K562 treated with DMSO at 1 percent for 48 hours (cell line): ENCODE measurements around the gene SHTN1. TPM values are rescaled to one million over a fixed set of nuclear protein-coding genes. Genes with fewer than 3 reads are reported as not detected.

Experiments
- total RNA-seq: library from RNA; unstranded; fragments of 300-600 nt; gene quantifications from 2 replicates; pipeline ENCODE4 v1.2.3, GENCODE V29; 2022; ENCODE audit warnings: low replicate concordance; ENCODE audit errors: extremely low read depth

Gene SHTN1, protein sequence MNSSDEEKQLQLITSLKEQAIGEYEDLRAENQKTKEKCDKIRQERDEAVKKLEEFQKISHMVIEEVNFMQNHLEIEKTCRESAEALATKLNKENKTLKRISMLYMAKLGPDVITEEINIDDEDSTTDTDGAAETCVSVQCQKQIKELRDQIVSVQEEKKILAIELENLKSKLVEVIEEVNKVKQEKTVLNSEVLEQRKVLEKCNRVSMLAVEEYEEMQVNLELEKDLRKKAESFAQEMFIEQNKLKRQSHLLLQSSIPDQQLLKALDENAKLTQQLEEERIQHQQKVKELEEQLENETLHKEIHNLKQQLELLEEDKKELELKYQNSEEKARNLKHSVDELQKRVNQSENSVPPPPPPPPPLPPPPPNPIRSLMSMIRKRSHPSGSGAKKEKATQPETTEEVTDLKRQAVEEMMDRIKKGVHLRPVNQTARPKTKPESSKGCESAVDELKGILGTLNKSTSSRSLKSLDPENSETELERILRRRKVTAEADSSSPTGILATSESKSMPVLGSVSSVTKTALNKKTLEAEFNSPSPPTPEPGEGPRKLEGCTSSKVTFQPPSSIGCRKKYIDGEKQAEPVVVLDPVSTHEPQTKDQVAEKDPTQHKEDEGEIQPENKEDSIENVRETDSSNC
- total RNA-seq: not detected in 2 replicates

DNA sequence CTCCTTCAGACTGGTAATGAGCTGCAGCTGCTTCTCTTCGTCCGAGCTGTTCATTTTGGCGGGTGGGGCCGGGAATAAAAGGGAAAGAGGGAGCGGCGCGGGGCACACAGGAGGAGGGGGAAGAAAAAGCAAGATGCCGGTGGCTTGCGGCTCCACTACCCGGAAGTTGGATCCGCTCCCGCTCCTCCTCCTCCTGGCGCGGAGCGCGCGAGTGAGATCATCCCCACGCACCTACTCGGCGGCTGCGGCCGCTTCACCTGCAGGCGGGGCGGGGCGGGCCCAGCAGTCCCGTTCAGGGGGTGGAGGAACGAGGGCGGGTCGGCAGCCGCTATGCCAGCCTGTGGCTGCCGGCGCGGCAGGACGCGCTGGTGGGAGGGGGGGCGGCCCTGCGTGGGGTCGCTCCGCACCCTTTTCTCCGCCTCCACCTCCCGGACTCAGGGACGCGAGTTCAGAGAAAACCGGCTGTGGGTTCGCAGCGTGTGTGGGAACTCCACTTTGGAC is at the start of gene SHTN1:
Gene SHTN1 (minus strand): TSS at position 162 of the 501 bp plus-strand sequence. CDS start 108 bp downstream, at position 54.

DNA sequence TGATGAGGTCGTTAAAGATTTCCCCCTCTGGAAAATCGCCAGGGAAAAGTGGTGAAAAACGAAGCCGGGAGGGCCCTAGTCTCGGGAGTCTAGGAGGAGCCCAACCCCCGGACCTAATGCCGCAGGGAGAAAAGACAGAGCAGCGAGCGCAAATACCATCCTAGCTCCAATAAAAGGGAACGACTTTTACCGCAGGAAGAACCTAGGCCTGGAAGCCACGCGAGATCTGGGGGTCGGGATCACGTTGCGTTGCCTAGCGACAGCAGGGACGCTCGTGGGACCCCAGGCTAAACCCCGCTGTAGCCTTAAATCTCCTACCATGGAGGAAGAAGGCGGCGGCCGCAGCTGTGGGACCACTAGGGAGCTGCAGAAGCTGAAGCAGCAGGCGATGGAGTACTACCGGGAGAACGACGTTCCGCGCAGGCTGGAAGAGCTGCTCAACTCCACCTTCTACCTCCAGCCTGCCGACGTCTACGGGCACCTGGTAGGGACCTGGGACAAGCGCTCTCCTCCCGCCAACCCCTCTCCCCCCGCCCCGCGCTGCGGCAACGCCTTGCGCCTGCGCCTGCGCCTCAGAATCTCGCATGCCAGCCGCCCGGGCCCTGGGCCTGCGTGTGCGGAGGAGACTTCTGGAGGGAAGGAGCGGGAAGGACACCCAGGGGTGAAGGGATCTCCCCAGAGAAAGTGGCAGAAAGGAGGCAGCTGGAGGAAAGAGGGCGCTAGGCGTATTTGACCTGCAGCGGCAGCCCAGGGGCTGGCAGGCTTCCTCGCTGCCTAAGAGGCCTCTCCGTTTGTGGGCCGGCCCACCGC is 155.5 kb downstream of the SHTN1 start, which contains the start of gene ENO4:
Gene ENO4 (plus strand): TSS at position 252 of the 810 bp plus-strand sequence. CDS start 68 bp downstream, at position 320.

Other genes starting within 250 kb of the SHTN1 start
- gene ENO4, start 155.7 kb downstream of the SHTN1 start, total RNA-seq: not detected in 2 replicates
- not detected in 2 replicates for gene VAX1, start 133.1 kb upstream of the SHTN1 start, total RNA-seq
- not detected in 2 replicates for gene KCNK18, start 192.3 kb upstream of the SHTN1 start, total RNA-seq
- gene SLC18A2, start 235.9 kb upstream of the SHTN1 start, total RNA-seq: not detected in 2 replicates